K562 (cell line): Measurements from ENCODE around the gene BOLA3. TPM values are rescaled to one million over a fixed set of nuclear protein-coding genes. Genes with fewer than 3 reads are reported as not detected.

Experiments
- ADNP ChIP-seq: fragments of 200-800 bp; sonication (Bioruptor generic); IDR thresholded peaks from 2 replicates; pipeline ENCODE4 v1.6.1; 2016; ENCODE audit warnings: missing genetic modification characterization, missing compliant biosample characterization
- C11orf30 ChIP-seq: fragments of 450-650 bp; IDR thresholded peaks from 2 replicates; pipeline ENCODE4 v1.6.1; 2016; ENCODE audit warnings: low read depth, mild to moderate bottlenecking
- JUNB ChIP-seq: fragments of 450-650 bp; formaldehyde crosslinking; conservative IDR thresholded peaks from 2 replicates; pipeline ENCODE4 v1.4.0; 2020; ENCODE audit warnings: mild to moderate bottlenecking
- REST ChIP-seq, 2 experiments: fragments of 450-650 bp; formaldehyde crosslinking in 1 of 2; IDR thresholded peaks; 2 replicates each; pipeline versions ENCODE4 v1.4.0 to v1.6.1; 2014 to 2020; ENCODE audit warnings: mild to moderate bottlenecking in 2 of 2, borderline replicate concordance in 1 of 2, low read depth in 1 of 2
- SMAD1 ChIP-seq: fragments of 150-350 bp; IDR thresholded peaks from 2 replicates; pipeline ENCODE4 v1.6.1; 2014; ENCODE audit warnings: low read length, low read depth; ENCODE audit not compliant: partially characterized antibody
- TFAP4 ChIP-seq: sonication (generic); formaldehyde crosslinking; IDR thresholded peaks from 2 replicates; pipeline ENCODE4 v1.8.0; 2022; ENCODE audit warnings: missing genetic modification reagents, mild to moderate bottlenecking, moderate library complexity, borderline replicate concordance
- XRCC3 ChIP-seq: fragments of 450-650 bp; IDR thresholded peaks from 2 replicates; pipeline ENCODE4 v1.6.1; 2017; ENCODE audit warnings: mild to moderate bottlenecking, moderate library complexity
- ZFP30 ChIP-seq: fragments of 250-450 bp; sonication (Bioruptor Pico); IDR thresholded peaks from 2 replicates; pipeline ENCODE4 v1.8.0; 2022; ENCODE audit warnings: moderate library complexity, mild to moderate bottlenecking, inconsistent platforms, borderline replicate concordance
- ZNF124 ChIP-seq: sonication (generic); formaldehyde crosslinking; IDR thresholded peaks from 2 replicates; pipeline ENCODE4 v1.8.1; 2022; ENCODE audit warnings: missing genetic modification reagents
- ZNF408 ChIP-seq: fragments of 250-450 bp; sonication (Bioruptor Pico); IDR thresholded peaks from 2 replicates; pipeline ENCODE4 v1.4.0; 2020; ENCODE audit warnings: low read depth, mild to moderate bottlenecking, moderate library complexity
- polyA plus RNA-seq, 8 experiments: library from polyadenylated mRNA; depleted of rRNA in 4 of 8; stranded (reverse) in 5 of 8; unstranded in 3 of 8; fragments of >200 nt; fragmentation: Nextera tagmentation in 2 of 8; fragmentation: Illumina TruSeq in 1 of 8; extraction: Ambion mirVana in 2 of 8; extraction: Trizol in 1 of 8; gene quantifications; 2 replicates each; pipeline versions ENCODE4 v1.2.1 to v1.2.3, GENCODE V29; 2011 to 2014; ENCODE audit warnings: inconsistent platforms in 1 of 8, missing spikeins in 1 of 8
- total RNA-seq, 7 experiments: library from RNA; depleted of rRNA in 6 of 7; stranded (reverse); fragments of >200 nt in 6 of 7; fragmentation: Illumina TruSeq in 2 of 7; extraction: Trizol in 2 of 7; gene quantifications; 2 replicates each; pipeline versions ENCODE4 v1.2.1 to v1.2.3, GENCODE V29; 2011 to 2021; ENCODE audit warnings: low replicate concordance in 1 of 7
- TF ChIP-seq, protein P1 (sequence below): fragments of 450-650 bp; IDR thresholded peaks from 2 replicates; pipeline ENCODE4 v1.6.1; 2018; ENCODE audit warnings: mild to moderate bottlenecking, low read depth; ENCODE audit not compliant: partially characterized antibody
- TF ChIP-seq, protein P2 (sequence below): fragments of 150-350 bp; conservative IDR thresholded peaks from 2 replicates; pipeline ENCODE4 v1.6.1; 2014; ENCODE audit warnings: low read length

BOLA3 gene
- total and polyA plus RNA-seq, 9 of the 15 experiments (the other 6 are each of a cell fraction or from before 2014, with no cell fraction given): 149 to 619 (median 255) TPM

- TF ChIP-seq TFAP4 (CRISPR knock-in tag) (peak; percentile 44; the same call in 1 of the 2 replicates), ZNF124 (CRISPR knock-in tag) (no peak), ADNP (tag) (no peak), JUNB (CRISPR knock-in tag) (no peak), XRCC3 (no peak), SMAD1 (no peak), ZFP30 (no peak), C11orf30 (no peak), REST (IDR thresholded peaks at IDR 0.05; ENCODE audit: borderline replicate concordance) (no peak), REST (CRISPR knock-in tag; IDR thresholded peaks at IDR 0.05; ENCODE audit: low read depth) (peak; percentile 82), ZNF408 (no peak)
- TF ChIP-seq, protein P1, sequence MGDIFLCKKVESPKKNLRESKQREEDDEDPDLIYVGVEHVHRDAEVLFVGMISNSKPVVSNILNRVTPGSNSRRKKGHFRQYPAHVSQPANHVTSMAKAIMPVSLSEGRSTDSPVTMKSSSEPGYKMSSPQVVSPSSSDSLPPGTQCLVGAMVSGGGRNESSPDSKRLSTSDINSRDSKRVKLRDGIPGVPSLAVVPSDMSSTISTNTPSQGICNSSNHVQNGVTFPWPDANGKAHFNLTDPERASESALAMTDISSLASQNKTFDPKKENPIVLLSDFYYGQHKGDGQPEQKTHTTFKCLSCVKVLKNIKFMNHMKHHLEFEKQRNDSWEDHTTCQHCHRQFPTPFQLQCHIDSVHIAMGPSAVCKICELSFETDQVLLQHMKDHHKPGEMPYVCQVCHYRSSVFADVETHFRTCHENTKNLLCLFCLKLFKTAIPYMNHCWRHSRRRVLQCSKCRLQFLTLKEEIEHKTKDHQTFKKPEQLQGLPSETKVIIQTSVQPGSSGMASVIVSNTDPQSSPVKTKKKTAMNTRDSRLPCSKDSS: no peak
- TF ChIP-seq, protein P2, sequence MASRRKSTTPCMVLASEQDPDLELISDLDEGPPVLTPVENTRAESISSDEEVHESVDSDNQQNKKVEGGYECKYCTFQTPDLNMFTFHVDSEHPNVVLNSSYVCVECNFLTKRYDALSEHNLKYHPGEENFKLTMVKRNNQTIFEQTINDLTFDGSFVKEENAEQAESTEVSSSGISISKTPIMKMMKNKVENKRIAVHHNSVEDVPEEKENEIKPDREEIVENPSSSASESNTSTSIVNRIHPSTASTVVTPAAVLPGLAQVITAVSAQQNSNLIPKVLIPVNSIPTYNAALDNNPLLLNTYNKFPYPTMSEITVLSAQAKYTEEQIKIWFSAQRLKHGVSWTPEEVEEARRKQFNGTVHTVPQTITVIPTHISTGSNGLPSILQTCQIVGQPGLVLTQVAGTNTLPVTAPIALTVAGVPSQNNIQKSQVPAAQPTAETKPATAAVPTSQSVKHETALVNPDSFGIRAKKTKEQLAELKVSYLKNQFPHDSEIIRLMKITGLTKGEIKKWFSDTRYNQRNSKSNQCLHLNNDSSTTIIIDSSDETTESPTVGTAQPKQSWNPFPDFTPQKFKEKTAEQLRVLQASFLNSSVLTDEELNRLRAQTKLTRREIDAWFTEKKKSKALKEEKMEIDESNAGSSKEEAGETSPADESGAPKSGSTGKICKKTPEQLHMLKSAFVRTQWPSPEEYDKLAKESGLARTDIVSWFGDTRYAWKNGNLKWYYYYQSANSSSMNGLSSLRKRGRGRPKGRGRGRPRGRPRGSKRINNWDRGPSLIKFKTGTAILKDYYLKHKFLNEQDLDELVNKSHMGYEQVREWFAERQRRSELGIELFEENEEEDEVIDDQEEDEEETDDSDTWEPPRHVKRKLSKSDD: 0 out of 2 replicates have a peak, but pooled peaks have one; percentile 13
These were observed 30.7 kb upstream of the BOLA3 start, which contains the start of gene MOB1A (continued) for GRCh38 chr2:74178211-74179062.
